ENCODE data around the gene IQGAP2.

Gene IQGAP2

GRCh38 chr5:76692274-76692540 is 289.1 kb downstream of the IQGAP2 start:
- no peak overlapping the region for H3K27ac ChIP-seq (ENCODE audit: low read depth, low read length)
- H3F3A ChIP-seq (ENCODE audit: control insufficient read depth, insufficient read depth), result peaks cover 6% of the 10 kb centered on the region; the same call in 1 of the 2 replicates

GRCh38 chr5:76692651-76693050 is 289.6 kb downstream of the IQGAP2 start:
- Histone ChIP-seq H3K9me2 (replicated peaks; ENCODE audit: control insufficient read depth, low read length) (no peaks in the 10 kb centered on the region), H3K79me2 (ENCODE audit: control insufficient read depth, low read length) (no peaks in the 10 kb centered on the region), H3K4me1 (ENCODE audit: control insufficient read depth, low read length) (peaks cover 9% of the 10 kb centered on the region), H3F3A (ENCODE audit: control insufficient read depth, insufficient read depth) (peaks cover 6% of the 10 kb centered on the region; the same call in 1 of the 2 replicates), H3K27me3 (ENCODE audit: control insufficient read depth, low read length) (no peaks in the 10 kb centered on the region), H3K27ac (ENCODE audit: low read depth, low read length) (no peak overlapping the region), H3K9me3 (ENCODE audit: control insufficient read depth, insufficient read depth, low read length) (no peaks in the 10 kb centered on the region), H3K36me3 (ENCODE audit: control insufficient read depth, low read length) (peaks cover 31% of the 10 kb centered on the region), H3K4me3 (ENCODE audit: low read length) (no peak overlapping the region), H3K4me2 (ENCODE audit: low read length) (no peak overlapping the region), H4K20me1 (ENCODE audit: control insufficient read depth, insufficient read depth, low read depth, low read length) (no peaks in the 10 kb centered on the region)
- no peak for TF ChIP-seq EZH2phosphoT487 (IDR thresholded peaks at IDR 0.05; ENCODE audit: borderline replicate concordance, low read length)
- TF ChIP-seq CTCF (IDR thresholded peaks at IDR 0.05; ENCODE audit: low read depth, low read length, poor library complexity, severe bottlenecking), result no peak

More at GRCh38 chr5:76692274-76692540, 289.1 kb downstream of the IQGAP2 start:
- Histone ChIP-seq H3K4me1 (ENCODE audit: control insufficient read depth, low read length) (peaks cover 9% of the 10 kb centered on the region), H3K9me2 (replicated peaks; ENCODE audit: control insufficient read depth, low read length) (no peaks in the 10 kb centered on the region), H4K20me1 (ENCODE audit: control insufficient read depth, insufficient read depth, low read depth, low read length) (no peaks in the 10 kb centered on the region), H3K4me3 (ENCODE audit: low read length) (no peak overlapping the region), H3K27me3 (ENCODE audit: control insufficient read depth, low read length) (no peaks in the 10 kb centered on the region), H3K9me3 (ENCODE audit: control insufficient read depth, insufficient read depth, low read length) (no peaks in the 10 kb centered on the region), H3K79me2 (ENCODE audit: control insufficient read depth, low read length) (no peaks in the 10 kb centered on the region), H3K36me3 (ENCODE audit: control insufficient read depth, low read length) (peaks cover 30% of the 10 kb centered on the region), H3K4me2 (ENCODE audit: low read length) (no peak overlapping the region)
- TF ChIP-seq CTCF (IDR thresholded peaks at IDR 0.05; ENCODE audit: low read depth, low read length, poor library complexity, severe bottlenecking), result no peak
- TF ChIP-seq EZH2phosphoT487 (IDR thresholded peaks at IDR 0.05; ENCODE audit: borderline replicate concordance, low read length), result no peak

GRCh38 chr5:76693141-76693540 is 290.1 kb downstream of the IQGAP2 start:
- H3F3A ChIP-seq (ENCODE audit: control insufficient read depth, insufficient read depth), result peaks cover 6% of the 10 kb centered on the region; the same call in 1 of the 2 replicates
- TF ChIP-seq CTCF (IDR thresholded peaks at IDR 0.05; ENCODE audit: low read depth, low read length, poor library complexity, severe bottlenecking) (no peak), EZH2phosphoT487 (IDR thresholded peaks at IDR 0.05; ENCODE audit: borderline replicate concordance, low read length) (no peak)

GRCh38 chr5:76694317-76694716 is 291.2 kb downstream of the IQGAP2 start:
- no peak for TF ChIP-seq EZH2phosphoT487 (IDR thresholded peaks at IDR 0.05; ENCODE audit: borderline replicate concordance, low read length)
- TF ChIP-seq CTCF (IDR thresholded peaks at IDR 0.05; ENCODE audit: low read depth, low read length, poor library complexity, severe bottlenecking), result no peak
- Histone ChIP-seq H3K9me3 (ENCODE audit: control insufficient read depth, insufficient read depth, low read length) (no peaks in the 10 kb centered on the region), H3K36me3 (ENCODE audit: control insufficient read depth, low read length) (peaks cover 35% of the 10 kb centered on the region), H3K4me3 (ENCODE audit: low read length) (no peak overlapping the region), H3K9me2 (replicated peaks; ENCODE audit: control insufficient read depth, low read length) (no peaks in the 10 kb centered on the region), H3K4me2 (ENCODE audit: low read length) (no peak overlapping the region), H3F3A (ENCODE audit: control insufficient read depth, insufficient read depth) (peaks cover 6% of the 10 kb centered on the region; the same call in 1 of the 2 replicates), H3K27me3 (ENCODE audit: control insufficient read depth, low read length) (no peaks in the 10 kb centered on the region), H3K27ac (ENCODE audit: low read depth, low read length) (no peak overlapping the region), H3K79me2 (ENCODE audit: control insufficient read depth, low read length) (no peaks in the 10 kb centered on the region), H3K4me1 (ENCODE audit: control insufficient read depth, low read length) (peaks cover 9% of the 10 kb centered on the region), H4K20me1 (ENCODE audit: control insufficient read depth, insufficient read depth, low read depth, low read length) (no peaks in the 10 kb centered on the region)

More at GRCh38 chr5:76693141-76693540, 290.1 kb downstream of the IQGAP2 start:
- peaks cover 9% of the 10 kb centered on the region for H3K4me1 ChIP-seq (ENCODE audit: control insufficient read depth, low read length)
- H3K4me3 ChIP-seq (ENCODE audit: low read length), result no peak overlapping the region
- H3K27me3 ChIP-seq (ENCODE audit: control insufficient read depth, low read length), result no peaks in the 10 kb centered on the region
- no peaks in the 10 kb centered on the region for H4K20me1 ChIP-seq (ENCODE audit: control insufficient read depth, insufficient read depth, low read depth, low read length)
- no peaks in the 10 kb centered on the region for H3K9me2 ChIP-seq (replicated peaks; ENCODE audit: control insufficient read depth, low read length)
- no peak overlapping the region for H3K4me2 ChIP-seq (ENCODE audit: low read length)
- peaks cover 33% of the 10 kb centered on the region for H3K36me3 ChIP-seq (ENCODE audit: control insufficient read depth, low read length)
- no peaks in the 10 kb centered on the region for H3K79me2 ChIP-seq (ENCODE audit: control insufficient read depth, low read length)
- no peaks in the 10 kb centered on the region for H3K9me3 ChIP-seq (ENCODE audit: control insufficient read depth, insufficient read depth, low read length)
- no peak overlapping the region for H3K27ac ChIP-seq (ENCODE audit: low read depth, low read length)

Measured in DOHH2 (cell line).